HEK293 (cell line): ENCODE data around the gene VPREB1.

Experiments used
- OSR2 ChIP-seq: fragments of 450-650 bp; formaldehyde crosslinking; IDR thresholded peaks from 2 replicates; pipeline ENCODE4 v1.5.1; 2016; ENCODE audit warnings: missing biosample characterization, missing genetic modification characterization
- YY1 ChIP-seq: fragments of 450-650 bp; formaldehyde crosslinking; IDR thresholded peaks from 2 replicates; pipeline ENCODE4 v1.5.1; 2018; ENCODE audit warnings: missing biosample characterization, missing genetic modification characterization
- ZNF121 ChIP-seq: fragments of 450-650 bp; formaldehyde crosslinking; IDR thresholded peaks from 2 replicates; pipeline ENCODE4 v1.5.1; 2016; ENCODE audit warnings: missing biosample characterization, missing genetic modification characterization
- ZNF24 ChIP-seq: fragments of 450-650 bp; formaldehyde crosslinking; IDR thresholded peaks from 2 replicates; pipeline ENCODE4 v1.5.1; 2016; ENCODE audit warnings: missing biosample characterization, missing genetic modification characterization
- ZNF274 ChIP-seq, 2 experiments: fragments of 200-500 bp in 1 of 2; fragments of 450-650 bp in 1 of 2; sonication (Bioruptor generic) in 1 of 2; formaldehyde crosslinking in 1 of 2; IDR thresholded peaks; 2 replicates each; pipeline versions ENCODE4 v1.5.1 to v1.6.1; 2014 to 2016; ENCODE audit warnings: borderline replicate concordance in 1 of 2, inconsistent platforms in 1 of 2, low read length in 1 of 2, missing biosample characterization in 1 of 2, missing genetic modification characterization in 1 of 2
- TF ChIP-seq, protein P1 (sequence below): fragments of 450-650 bp; formaldehyde crosslinking; conservative IDR thresholded peaks from 2 replicates; pipeline ENCODE4 v1.5.1; 2016; ENCODE audit warnings: low read depth, missing biosample characterization, missing genetic modification characterization
- TF ChIP-seq, protein P2 (sequence below): fragments of 450-650 bp; IDR thresholded peaks from 2 replicates; pipeline ENCODE4 v1.5.1; 2018; ENCODE audit warnings: missing biosample characterization, mild to moderate bottlenecking, missing genetic modification characterization
- TF ChIP-seq, protein P3 (sequence below): fragments of 450-650 bp; formaldehyde crosslinking; IDR thresholded peaks from 2 replicates; pipeline ENCODE4 v1.5.1; 2016; ENCODE audit warnings: missing biosample characterization, missing genetic modification characterization
- TF ChIP-seq, protein P4 (sequence below): fragments of 450-650 bp; formaldehyde crosslinking; IDR thresholded peaks from 2 replicates; pipeline ENCODE4 v1.5.1; 2016; ENCODE audit warnings: missing biosample characterization, missing genetic modification characterization, low read depth
- TF ChIP-seq, protein P5 (sequence below): fragments of 450-650 bp; formaldehyde crosslinking; IDR thresholded peaks from 2 replicates; pipeline ENCODE4 v1.5.1; 2016; ENCODE audit warnings: missing biosample characterization, missing genetic modification characterization

DNA sequence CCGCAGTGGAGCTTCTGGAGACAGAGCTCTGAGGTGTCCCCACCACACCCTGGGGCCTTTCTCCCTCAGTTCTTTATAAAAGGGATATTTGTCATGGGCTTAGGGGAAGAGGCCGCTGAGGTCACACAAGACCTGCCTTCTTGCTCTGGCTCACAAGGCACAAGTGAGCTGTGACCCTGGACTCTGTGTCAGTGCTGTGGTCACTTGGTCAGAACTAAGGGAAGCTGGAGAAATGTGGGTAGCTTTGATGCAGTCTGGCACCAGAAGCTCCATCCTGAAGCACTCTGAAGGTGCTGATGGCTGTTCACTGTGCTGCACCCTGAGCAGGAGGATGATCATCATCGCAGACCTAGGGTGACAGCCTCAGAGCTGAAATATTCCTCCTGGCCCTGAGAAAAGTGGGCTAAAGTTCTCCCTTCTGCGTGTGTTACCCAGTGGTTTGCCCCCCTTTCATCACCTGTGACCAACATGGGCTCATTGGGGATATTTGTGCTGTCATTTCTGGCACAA is 28.1 kb upstream of the VPREB1 start:
- TF ChIP-seq, protein P1, sequence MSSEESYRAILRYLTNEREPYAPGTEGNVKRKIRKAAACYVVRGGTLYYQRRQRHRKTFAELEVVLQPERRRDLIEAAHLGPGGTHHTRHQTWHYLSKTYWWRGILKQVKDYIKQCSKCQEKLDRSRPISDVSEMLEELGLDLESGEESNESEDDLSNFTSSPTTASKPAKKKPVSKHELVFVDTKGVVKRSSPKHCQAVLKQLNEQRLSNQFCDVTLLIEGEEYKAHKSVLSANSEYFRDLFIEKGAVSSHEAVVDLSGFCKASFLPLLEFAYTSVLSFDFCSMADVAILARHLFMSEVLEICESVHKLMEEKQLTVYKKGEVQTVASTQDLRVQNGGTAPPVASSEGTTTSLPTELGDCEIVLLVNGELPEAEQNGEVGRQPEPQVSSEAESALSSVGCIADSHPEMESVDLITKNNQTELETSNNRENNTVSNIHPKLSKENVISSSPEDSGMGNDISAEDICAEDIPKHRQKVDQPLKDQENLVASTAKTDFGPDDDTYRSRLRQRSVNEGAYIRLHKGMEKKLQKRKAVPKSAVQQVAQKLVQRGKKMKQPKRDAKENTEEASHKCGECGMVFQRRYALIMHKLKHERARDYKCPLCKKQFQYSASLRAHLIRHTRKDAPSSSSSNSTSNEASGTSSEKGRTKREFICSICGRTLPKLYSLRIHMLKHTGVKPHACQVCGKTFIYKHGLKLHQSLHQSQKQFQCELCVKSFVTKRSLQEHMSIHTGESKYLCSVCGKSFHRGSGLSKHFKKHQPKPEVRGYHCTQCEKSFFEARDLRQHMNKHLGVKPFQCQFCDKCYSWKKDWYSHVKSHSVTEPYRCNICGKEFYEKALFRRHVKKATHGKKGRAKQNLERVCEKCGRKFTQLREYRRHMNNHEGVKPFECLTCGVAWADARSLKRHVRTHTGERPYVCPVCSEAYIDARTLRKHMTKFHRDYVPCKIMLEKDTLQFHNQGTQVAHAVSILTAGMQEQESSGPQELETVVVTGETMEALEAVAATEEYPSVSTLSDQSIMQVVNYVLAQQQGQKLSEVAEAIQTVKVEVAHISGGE (tag by site-specific recombination), result no peak
- TF ChIP-seq, protein P2, sequence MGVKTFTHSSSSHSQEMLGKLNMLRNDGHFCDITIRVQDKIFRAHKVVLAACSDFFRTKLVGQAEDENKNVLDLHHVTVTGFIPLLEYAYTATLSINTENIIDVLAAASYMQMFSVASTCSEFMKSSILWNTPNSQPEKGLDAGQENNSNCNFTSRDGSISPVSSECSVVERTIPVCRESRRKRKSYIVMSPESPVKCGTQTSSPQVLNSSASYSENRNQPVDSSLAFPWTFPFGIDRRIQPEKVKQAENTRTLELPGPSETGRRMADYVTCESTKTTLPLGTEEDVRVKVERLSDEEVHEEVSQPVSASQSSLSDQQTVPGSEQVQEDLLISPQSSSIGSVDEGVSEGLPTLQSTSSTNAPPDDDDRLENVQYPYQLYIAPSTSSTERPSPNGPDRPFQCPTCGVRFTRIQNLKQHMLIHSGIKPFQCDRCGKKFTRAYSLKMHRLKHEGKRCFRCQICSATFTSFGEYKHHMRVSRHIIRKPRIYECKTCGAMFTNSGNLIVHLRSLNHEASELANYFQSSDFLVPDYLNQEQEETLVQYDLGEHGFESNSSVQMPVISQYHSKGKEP (tag by site-specific recombination), result no peak
- TF ChIP-seq, protein P3, sequence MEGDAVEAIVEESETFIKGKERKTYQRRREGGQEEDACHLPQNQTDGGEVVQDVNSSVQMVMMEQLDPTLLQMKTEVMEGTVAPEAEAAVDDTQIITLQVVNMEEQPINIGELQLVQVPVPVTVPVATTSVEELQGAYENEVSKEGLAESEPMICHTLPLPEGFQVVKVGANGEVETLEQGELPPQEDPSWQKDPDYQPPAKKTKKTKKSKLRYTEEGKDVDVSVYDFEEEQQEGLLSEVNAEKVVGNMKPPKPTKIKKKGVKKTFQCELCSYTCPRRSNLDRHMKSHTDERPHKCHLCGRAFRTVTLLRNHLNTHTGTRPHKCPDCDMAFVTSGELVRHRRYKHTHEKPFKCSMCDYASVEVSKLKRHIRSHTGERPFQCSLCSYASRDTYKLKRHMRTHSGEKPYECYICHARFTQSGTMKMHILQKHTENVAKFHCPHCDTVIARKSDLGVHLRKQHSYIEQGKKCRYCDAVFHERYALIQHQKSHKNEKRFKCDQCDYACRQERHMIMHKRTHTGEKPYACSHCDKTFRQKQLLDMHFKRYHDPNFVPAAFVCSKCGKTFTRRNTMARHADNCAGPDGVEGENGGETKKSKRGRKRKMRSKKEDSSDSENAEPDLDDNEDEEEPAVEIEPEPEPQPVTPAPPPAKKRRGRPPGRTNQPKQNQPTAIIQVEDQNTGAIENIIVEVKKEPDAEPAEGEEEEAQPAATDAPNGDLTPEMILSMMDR (tag by site-specific recombination), result no peak
- TF ChIP-seq, protein P4, sequence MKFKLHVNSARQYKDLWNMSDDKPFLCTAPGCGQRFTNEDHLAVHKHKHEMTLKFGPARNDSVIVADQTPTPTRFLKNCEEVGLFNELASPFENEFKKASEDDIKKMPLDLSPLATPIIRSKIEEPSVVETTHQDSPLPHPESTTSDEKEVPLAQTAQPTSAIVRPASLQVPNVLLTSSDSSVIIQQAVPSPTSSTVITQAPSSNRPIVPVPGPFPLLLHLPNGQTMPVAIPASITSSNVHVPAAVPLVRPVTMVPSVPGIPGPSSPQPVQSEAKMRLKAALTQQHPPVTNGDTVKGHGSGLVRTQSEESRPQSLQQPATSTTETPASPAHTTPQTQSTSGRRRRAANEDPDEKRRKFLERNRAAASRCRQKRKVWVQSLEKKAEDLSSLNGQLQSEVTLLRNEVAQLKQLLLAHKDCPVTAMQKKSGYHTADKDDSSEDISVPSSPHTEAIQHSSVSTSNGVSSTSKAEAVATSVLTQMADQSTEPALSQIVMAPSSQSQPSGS (tag by site-specific recombination), result no peak
- TF ChIP-seq ZNF274 (IDR thresholded peaks at IDR 0.05; ENCODE audit: low read length), result no peak
- TF ChIP-seq ZNF274 (tag by site-specific recombination; IDR thresholded peaks at IDR 0.05; ENCODE audit: borderline replicate concordance), result no peak
- TF ChIP-seq ZNF24, result no peak
- TF ChIP-seq, protein P5, sequence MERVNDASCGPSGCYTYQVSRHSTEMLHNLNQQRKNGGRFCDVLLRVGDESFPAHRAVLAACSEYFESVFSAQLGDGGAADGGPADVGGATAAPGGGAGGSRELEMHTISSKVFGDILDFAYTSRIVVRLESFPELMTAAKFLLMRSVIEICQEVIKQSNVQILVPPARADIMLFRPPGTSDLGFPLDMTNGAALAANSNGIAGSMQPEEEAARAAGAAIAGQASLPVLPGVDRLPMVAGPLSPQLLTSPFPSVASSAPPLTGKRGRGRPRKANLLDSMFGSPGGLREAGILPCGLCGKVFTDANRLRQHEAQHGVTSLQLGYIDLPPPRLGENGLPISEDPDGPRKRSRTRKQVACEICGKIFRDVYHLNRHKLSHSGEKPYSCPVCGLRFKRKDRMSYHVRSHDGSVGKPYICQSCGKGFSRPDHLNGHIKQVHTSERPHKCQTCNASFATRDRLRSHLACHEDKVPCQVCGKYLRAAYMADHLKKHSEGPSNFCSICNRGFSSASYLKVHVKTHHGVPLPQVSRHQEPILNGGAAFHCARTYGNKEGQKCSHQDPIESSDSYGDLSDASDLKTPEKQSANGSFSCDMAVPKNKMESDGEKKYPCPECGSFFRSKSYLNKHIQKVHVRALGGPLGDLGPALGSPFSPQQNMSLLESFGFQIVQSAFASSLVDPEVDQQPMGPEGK (tag by site-specific recombination), result no peak
- no peak for TF ChIP-seq YY1
- no peak for TF ChIP-seq ZNF121 (tag by site-specific recombination)
- TF ChIP-seq OSR2 (tag by site-specific recombination), result no peak
